COLO668 (cell line): ENCODE results near the gene ASMTL.
"Not testable (repeated sequence)": the region's sequence is repeated elsewhere in the genome, so short reads cannot be mapped to it uniquely, and the experiment has no call there.

Experiments
- DNase-seq: peaks from one replicate; lab custom pipeline; 2025; ENCODE audit not compliant: unreplicated experiment; lab: John Stamatoyannopoulos, UW

Gene ASMTL, protein sequence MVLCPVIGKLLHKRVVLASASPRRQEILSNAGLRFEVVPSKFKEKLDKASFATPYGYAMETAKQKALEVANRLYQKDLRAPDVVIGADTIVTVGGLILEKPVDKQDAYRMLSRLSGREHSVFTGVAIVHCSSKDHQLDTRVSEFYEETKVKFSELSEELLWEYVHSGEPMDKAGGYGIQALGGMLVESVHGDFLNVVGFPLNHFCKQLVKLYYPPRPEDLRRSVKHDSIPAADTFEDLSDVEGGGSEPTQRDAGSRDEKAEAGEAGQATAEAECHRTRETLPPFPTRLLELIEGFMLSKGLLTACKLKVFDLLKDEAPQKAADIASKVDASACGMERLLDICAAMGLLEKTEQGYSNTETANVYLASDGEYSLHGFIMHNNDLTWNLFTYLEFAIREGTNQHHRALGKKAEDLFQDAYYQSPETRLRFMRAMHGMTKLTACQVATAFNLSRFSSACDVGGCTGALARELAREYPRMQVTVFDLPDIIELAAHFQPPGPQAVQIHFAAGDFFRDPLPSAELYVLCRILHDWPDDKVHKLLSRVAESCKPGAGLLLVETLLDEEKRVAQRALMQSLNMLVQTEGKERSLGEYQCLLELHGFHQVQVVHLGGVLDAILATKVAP

GRCh38 chrX:1452516-1453394 lies at the start of gene ASMTL:
ASMTL (minus strand) TSS chrX:1452909; CDS start chrX:1452840, 69 bp downstream.
- no peak for DNase-seq

DNA sequence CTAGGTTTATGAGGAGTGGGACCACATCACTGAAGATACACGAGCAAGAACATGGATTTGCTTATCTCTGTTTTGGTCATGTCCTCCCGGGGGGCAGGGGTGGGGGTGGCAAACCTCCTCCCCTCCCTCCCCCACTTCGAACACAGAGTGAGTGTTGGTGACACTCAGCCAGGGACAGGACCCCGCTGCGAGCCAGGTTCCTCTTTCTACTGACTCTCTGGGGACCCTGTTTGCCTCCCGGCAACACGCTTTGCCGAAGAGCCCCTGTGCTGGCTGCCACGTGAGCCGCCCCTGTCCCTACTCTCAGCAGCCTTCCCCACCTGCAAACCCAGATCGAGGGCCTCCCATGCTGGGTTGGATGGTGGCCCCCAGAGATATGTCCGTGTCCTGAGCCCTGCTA lies 49.5 kb upstream of the ASMTL start:
- no peak for DNase-seq

GRCh38 chrX:1500701-1501624 lies 48.3 kb upstream of the ASMTL start:
- DNase-seq, result no peak

- DNase-seq, result no peak
Observed at GRCh38 chrX:1496076-1496475, 43.4 kb upstream of the ASMTL start.

DNA sequence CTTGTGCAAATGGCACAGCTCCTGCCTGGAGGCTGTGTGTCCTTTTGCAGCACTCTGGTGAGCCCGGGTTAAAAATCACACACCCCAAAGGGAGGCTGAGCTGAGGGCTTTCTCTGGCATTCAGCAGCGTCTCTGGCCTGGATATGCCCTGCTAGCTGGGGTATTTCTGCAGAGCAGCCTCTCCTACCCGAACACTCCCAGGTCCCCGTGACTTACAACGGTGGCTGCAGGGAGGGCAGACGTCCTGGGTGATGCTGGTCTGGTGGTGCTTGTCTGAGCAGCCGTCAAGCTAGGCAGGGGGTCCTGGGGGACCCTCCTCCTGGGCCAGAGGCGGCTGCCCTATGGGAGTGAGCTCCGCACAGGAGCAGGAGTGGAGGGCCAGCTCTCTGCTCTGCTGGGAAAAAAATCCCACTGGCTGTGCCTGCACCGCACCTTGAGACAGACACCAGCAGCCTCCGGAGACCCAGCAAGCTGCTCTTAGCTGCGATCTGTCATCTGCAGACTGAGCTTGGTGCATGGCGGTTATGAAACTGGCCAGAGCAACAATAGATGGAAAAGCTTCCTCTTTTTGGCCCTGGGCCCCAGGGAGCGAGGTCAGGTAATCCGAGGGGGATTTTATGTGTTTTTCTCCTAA lies 41.3 kb upstream of the ASMTL start:
- no peak for DNase-seq

GRCh38 chrX:1493412-1493811 lies 40.7 kb upstream of the ASMTL start:
- no peak for DNase-seq

GRCh38 chrX:1492421-1493012 lies 39.8 kb upstream of the ASMTL start:
- no peak for DNase-seq

DNA sequence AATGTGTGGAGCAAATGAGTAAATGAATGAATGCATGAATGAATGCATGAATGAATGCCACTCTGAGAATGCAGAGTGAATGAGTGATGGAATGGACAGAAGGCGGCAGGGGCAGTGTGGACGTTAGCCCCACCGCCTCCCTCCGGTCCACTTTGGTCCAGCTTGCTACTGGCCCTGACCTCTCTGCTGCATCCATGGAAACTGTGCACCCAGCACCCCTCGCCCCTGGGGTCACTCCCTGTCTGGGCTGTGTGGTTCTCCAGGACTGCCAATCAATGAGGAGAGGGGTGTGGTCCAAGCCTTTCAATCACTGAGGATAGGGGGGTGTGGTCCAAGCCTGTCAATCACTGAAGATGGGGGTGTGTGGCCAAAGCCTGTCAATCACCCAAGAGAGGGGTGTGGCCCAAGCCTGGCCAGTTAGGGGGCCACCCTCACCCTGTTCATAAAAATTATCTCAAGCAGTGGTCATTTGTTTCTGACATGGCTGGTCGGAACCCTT lies 39.2 kb upstream of the ASMTL start:
- DNase-seq, result no peak

- not testable (repeated sequence) for DNase-seq
Observed at GRCh38 chrX:1491248-1491647, 38.5 kb upstream of the ASMTL start.

DNA sequence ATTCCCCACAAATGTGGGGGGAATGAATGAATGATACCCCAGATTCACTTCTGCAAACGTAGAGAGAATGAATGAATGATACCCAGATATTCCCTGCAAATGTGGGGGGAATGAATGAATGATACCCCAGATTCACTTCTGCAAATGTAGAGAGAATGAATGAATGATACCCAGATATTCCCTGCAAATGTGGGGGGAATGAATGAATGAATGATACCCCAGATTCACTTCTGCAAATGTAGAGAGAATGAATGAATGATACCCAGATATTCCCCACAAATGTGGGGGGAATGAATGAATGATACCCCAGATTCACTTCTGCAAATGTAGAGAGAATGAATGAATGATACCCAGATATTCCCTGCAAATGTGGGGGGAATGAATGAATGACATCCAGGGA lies 38.0 kb upstream of the ASMTL start:
- not testable (repeated sequence) for DNase-seq

DNA sequence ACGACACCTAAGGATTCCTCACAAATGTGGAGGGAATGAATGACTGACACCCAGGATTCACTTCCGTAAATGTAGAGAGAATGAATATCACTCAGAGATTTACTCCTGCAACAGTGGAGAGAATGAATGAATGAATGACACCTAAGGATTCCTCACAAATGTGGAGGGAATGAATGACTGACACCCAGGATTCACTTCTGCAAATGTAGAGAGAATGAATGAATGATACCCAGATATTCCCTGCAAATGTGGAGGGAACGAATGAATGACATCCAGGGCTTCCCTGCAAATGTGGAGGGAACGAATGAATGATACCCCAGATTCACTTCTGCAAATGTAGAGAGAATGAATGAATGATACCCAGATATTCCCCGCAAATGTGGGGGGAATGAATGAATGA lies 36.6 kb upstream of the ASMTL start:
- DNase-seq, result not testable (repeated sequence)

GRCh38 chrX:1488745-1489144 lies 36.0 kb upstream of the ASMTL start:
- DNase-seq, result no peak

- DNase-seq, result no peak
Observed at GRCh38 chrX:1488141-1488540, 35.4 kb upstream of the ASMTL start.

DNA sequence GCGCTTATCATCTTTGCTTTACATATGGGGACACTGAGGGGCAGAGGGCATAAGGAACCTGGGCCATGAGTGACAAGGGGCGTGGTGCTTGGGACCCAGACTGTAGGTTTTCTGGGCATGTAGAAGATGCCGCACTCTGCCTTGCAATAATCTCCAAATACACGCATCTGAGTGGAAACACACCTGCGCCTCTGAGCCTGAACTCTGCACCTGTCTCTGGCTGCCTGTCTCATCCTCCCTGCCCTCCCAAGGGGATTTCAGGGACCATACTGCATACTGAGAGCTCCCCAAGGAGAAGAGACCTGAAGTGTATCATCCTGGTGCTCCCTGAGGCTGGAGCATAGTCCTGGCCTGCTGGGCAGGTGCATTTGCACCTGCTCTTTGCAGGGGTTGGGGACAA lies 34.7 kb upstream of the ASMTL start:
- no peak for DNase-seq

DNA sequence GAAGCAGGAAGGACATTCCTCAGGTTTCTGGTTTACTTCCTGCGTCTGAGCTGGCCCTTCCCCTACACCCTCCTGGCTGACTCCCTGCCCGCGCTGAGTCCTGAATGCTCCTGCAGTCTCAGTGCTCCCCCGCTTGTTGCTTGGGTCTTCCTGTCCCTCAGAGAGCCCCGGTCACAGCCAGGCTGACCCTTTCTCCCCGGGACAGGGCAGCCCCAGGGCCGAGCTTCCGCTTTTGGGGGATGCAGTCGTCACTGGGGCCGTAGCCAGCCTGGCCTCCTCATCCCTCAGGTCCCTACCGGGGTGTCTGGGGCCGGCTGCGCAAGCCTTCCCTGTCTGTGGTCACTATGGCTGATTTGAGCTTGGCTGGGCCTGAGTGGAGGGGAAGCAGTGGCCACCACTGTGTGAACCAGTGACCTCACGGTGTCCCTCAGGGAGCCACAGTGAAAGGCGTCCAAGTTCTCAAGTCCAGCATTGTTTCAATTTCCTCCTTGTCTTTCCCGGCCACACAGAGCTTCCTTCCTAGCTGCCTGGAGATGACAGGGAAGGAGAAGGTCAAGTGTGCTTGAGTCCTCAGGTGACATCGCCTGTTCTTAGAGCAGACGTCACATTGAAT lies 34.1 kb upstream of the ASMTL start:
- no peak for DNase-seq

- DNase-seq, result no peak
Observed at GRCh38 chrX:1486177-1486576, 33.5 kb upstream of the ASMTL start.

GRCh38 chrX:1485033-1485432 lies 32.3 kb upstream of the ASMTL start:
- DNase-seq, result no peak

DNA sequence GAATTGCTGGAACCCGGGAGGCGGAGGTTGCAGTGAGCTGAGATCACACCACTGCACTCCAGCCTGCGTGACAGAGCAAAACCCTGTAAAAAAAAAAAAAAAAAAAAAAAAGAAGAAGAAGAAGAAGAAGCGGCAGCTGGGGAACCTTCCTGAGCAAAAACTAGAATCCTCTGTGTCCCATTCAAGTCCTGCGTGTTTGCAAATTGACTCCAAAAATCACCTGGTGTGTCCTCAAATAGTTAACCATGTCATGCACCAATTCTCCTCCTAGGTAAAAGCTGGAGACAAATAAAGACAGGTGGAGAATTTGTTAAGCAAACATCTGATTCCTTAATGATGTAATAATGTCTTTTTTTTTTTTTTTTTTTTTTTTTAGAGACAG lies 31.9 kb upstream of the ASMTL start:
- no peak for DNase-seq
